ENCODE results near the gene ZEB2. TPM values are rescaled to one million over a fixed set of nuclear protein-coding genes. Genes with fewer than 3 reads are reported as not detected.
A peak's percentile ranks its signal among the peaks of the same experiment; 100 is the strongest.

The ZEB2 gene
- total RNA-seq, 4 donors from 2014 or later, result 35.9 to 177 (median 120) TPM

- Histone ChIP-seq H3K27me3 (no peaks in the 10 kb centered on the region), H3K4me1 (no peaks in the 10 kb centered on the region), H3K36me3 (no peaks in the 10 kb centered on the region), H3K9me3 (no peaks in the 10 kb centered on the region), H3K4me3 (no peak overlapping the region), H3K27ac (no peak overlapping the region)
- TF ChIP-seq CTCF (IDR thresholded peaks at IDR 0.05), result no peak
- no peak for TF ChIP-seq POLR2A (IDR thresholded peaks at IDR 0.05)
- DNase-seq, result no peak
- intact Hi-C loops (cut with DNase I; ENCODE audit: low total_unique reads), result no loop called here
These were observed 134.5 kb downstream of the ZEB2 start for GRCh38 chr2:144385381-144385780.

- H3K4me1 ChIP-seq, result no peaks in the 10 kb centered on the region
- no peak overlapping the region for H3K27ac ChIP-seq
- TF ChIP-seq CTCF (IDR thresholded peaks at IDR 0.05), result no peak
- no peak for TF ChIP-seq POLR2A (IDR thresholded peaks at IDR 0.05)
- no peaks in the 10 kb centered on the region for H3K9me3 ChIP-seq
- H3K36me3 ChIP-seq, result no peaks in the 10 kb centered on the region
- intact Hi-C loops (cut with DNase I; ENCODE audit: low total_unique reads), result no loop called here
- no peak overlapping the region for H3K4me3 ChIP-seq
- no peaks in the 10 kb centered on the region for H3K27me3 ChIP-seq
- DNase-seq, result no peak
These were observed 136.3 kb downstream of the ZEB2 start for GRCh38 chr2:144383571-144384100.

DNA sequence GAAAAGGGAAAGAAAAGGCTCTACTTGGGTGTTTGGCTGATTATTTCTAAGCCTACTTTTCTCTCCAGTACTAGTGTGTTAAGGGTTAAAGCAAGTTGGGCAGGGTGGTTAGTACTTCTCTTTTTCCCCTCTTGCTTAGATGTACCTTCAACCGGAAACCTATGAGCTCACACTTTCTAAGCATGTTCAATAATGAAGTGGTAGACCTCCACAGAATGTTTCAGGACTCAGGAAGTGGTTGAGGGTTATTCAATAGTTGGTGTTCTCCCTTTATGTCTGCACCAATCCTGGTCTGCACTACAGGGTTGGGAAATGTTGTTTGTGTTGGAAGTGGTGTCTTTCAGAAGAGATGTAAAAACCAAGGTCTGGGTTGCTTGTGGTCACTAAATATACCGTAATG, 137.1 kb downstream of the ZEB2 start:
- Histone ChIP-seq H3K27ac (no peak overlapping the region), H3K4me3 (no peak overlapping the region), H3K4me1 (no peaks in the 10 kb centered on the region), H3K9me3 (no peaks in the 10 kb centered on the region), H3K36me3 (no peaks in the 10 kb centered on the region), H3K27me3 (no peaks in the 10 kb centered on the region)
- intact Hi-C loops (cut with DNase I; ENCODE audit: low total_unique reads), result no loop called here
- TF ChIP-seq CTCF (IDR thresholded peaks at IDR 0.05) (no peak), POLR2A (IDR thresholded peaks at IDR 0.05) (no peak)
- no peak for DNase-seq

DNA sequence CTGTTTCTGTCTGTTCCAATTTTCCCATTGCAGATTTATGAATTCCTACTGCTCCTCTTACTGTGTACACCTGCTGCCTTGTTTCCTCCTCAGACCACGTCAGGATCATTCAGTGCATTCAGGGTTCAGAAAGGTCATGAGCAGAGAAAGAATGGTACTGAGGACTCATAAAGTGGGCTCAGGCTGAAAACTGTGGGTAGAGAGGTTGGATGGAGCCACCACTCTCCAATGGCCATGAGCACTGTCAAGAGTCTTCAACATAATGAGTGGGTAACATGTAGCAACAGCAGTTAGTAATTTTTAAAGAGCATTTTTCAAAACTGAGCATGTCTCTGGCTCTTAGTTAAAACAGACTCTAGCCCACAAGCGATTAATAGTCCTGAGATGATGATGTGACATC, 138.2 kb downstream of the ZEB2 start:
- no peak overlapping the region for H3K27ac ChIP-seq
- intact Hi-C loops (cut with DNase I; ENCODE audit: low total_unique reads), result no loop called here
- no peak for TF ChIP-seq CTCF (IDR thresholded peaks at IDR 0.05)
- TF ChIP-seq POLR2A (IDR thresholded peaks at IDR 0.05), result no peak
- H3K27me3 ChIP-seq, result no peaks in the 10 kb centered on the region
- no peaks in the 10 kb centered on the region for H3K36me3 ChIP-seq
- no peaks in the 10 kb centered on the region for H3K4me1 ChIP-seq
- DNase-seq, result no peak
- no peaks in the 10 kb centered on the region for H3K9me3 ChIP-seq
- H3K4me3 ChIP-seq, result no peak overlapping the region

DNA sequence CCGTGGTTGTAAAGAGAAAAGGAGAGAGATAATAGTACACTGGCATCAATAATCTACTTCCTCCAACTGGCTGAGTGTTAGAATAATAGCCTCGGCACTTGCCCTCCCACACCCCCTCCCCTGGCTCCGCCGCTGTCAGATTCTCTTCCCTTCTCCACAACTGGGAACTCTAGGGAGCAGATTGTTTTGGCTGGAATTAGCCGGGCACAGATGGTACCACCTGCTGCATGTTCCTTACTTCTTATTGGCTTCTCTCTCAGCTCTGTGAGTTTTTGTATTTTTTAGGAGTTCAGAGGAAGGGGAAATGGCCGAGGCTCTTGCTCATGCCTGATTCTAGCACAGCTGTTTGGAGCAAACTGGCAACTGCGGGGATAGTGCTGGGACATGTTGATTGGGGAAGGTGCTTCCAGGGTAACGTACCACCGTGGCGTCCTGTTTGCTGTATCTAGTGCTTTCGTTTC, 140.0 kb downstream of the ZEB2 start:
- DNase-seq, result no peak
- H3K27ac ChIP-seq, result no peak overlapping the region
- no peak for TF ChIP-seq POLR2A (IDR thresholded peaks at IDR 0.05)
- H3K4me1 ChIP-seq, result no peaks in the 10 kb centered on the region
- peak overlapping the region in 1 of 2 donors; percentile 9 for H3K4me3 ChIP-seq
- H3K36me3 ChIP-seq, result no peaks in the 10 kb centered on the region
- no peaks in the 10 kb centered on the region for H3K9me3 ChIP-seq
- intact Hi-C loops (cut with DNase I; ENCODE audit: low total_unique reads), result no loop called here
- no peaks in the 10 kb centered on the region for H3K27me3 ChIP-seq

GRCh38 chr2:144378551-144378950, 141.4 kb downstream of the ZEB2 start:
- no peak overlapping the region for H3K4me3 ChIP-seq
- no peaks in the 10 kb centered on the region for H3K4me1 ChIP-seq
- H3K27me3 ChIP-seq, result no peaks in the 10 kb centered on the region
- no peak overlapping the region for H3K27ac ChIP-seq
- intact Hi-C loops (cut with DNase I; ENCODE audit: low total_unique reads), result no loop called here
- TF ChIP-seq CTCF (IDR thresholded peaks at IDR 0.05) (no peak), POLR2A (IDR thresholded peaks at IDR 0.05) (no peak)
- no peaks in the 10 kb centered on the region for H3K36me3 ChIP-seq
- DNase-seq, result no peak
- no peaks in the 10 kb centered on the region for H3K9me3 ChIP-seq

Data from uterus (tissue), 4 donors.